H1 (cell line): ENCODE data around the gene CPZ. TPM values are rescaled to one million over a fixed set of nuclear protein-coding genes. Genes with fewer than 3 reads are reported as not detected.

Experiments used
- ASH2L ChIP-seq: fragments of 200-600, 300-600 bp; sonication (generic); IDR thresholded peaks from one replicate; pipeline ENCODE4 v1.7.1; 2017; ENCODE audit warnings: low read length
- BCL11A ChIP-seq, 2 experiments: IDR thresholded peaks; one replicate each; pipeline ENCODE4 v1.6.1; 2011; ENCODE audit warnings: low read depth in 2 of 2, low read length in 2 of 2, mild to moderate bottlenecking in 2 of 2
- CEBPB ChIP-seq: IDR thresholded peaks from 2 replicates; pipeline ENCODE4 v1.6.1; 2012; ENCODE audit warnings: low read depth, low read length
- JUND ChIP-seq: IDR thresholded peaks from 2 replicates; pipeline ENCODE4 v1.6.1; 2011; ENCODE audit warnings: mild to moderate bottlenecking, improper control_type of control experiment, low read length
- SP1 ChIP-seq: IDR thresholded peaks from 2 replicates; pipeline ENCODE4 v1.6.1; 2011; ENCODE audit warnings: low read depth, low read length
- polyA plus RNA-seq, 7 experiments: library from polyadenylated mRNA; depleted of rRNA in 3 of 7; stranded (reverse) in 5 of 7; unstranded in 2 of 7; fragments of >200 nt in 5 of 7; fragments of 200-250 nt in 2 of 7; gene quantifications; 1 replicate in 5 of 7; 2 replicates in 1 of 7; 4 replicates in 1 of 7; pipeline versions ENCODE4 v1.2.1 to v1.2.3, GENCODE V29; 2011 to 2013; ENCODE audit warnings: missing spikeins in 2 of 7, mixed read lengths in 2 of 7
- total RNA-seq: library from RNA; stranded (reverse); fragmentation: NEBNext Ultra II Directional; extraction: Animal tissue kit (Norgen Biotek cat#: 25700); gene quantifications from 2 replicates; pipeline ENCODE4 v1.2.1, GENCODE V29; 2021

CPZ gene
- total and polyA plus RNA-seq, 2 of the 8 experiments (the other 6 are each of a cell fraction or from before 2014, with no cell fraction given): 28.8 to 40.7 TPM

- TF ChIP-seq CEBPB (no peak), SP1 (no peak), BCL11A (IDR thresholded peaks at IDR 0.05; ENCODE audit: low read depth in 2 of 2, low read length in 2 of 2) (no peak), JUND (no peak), ASH2L (no peak)
These were observed 47.5 kb downstream of the CPZ start (continued) for GRCh38 chr4:8639777-8640720.
